H9 (cell line): ENCODE results near the gene MARCHF9. TPM values are rescaled to one million over a fixed set of nuclear protein-coding genes. Genes with fewer than 3 reads are reported as not detected.

ENCODE experiments used
- DNase-seq: peaks from one replicate; pipeline ENCODE4 v3.0.0-alpha.2; 2017
- H2AFZ ChIP-seq: one replicate; pipeline ENCODE4 v1.6.1; 2013; ENCODE audit warnings: mild to moderate bottlenecking, low read length, control low read depth, moderate library complexity
- H2AK5ac ChIP-seq: 2 replicates; pipeline ENCODE4 v1.6.1; 2013; ENCODE audit warnings: low read length, control low read depth, mixed read lengths; ENCODE audit not compliant: insufficient read length
- H2BK120ac ChIP-seq: one replicate; pipeline ENCODE4 v1.6.1; 2013; ENCODE audit warnings: low read depth, mild to moderate bottlenecking, low read length, control low read depth, inconsistent platforms; ENCODE audit not compliant: poor library complexity, severe bottlenecking
- H2BK12ac ChIP-seq: 2 replicates; pipeline ENCODE4 v1.6.1; 2013; ENCODE audit warnings: low read length, control low read depth, mixed read lengths, low read depth; ENCODE audit not compliant: insufficient read length
- H2BK15ac ChIP-seq: 2 replicates; pipeline ENCODE4 v1.6.1; 2013; ENCODE audit warnings: low read depth, low read length, control low read depth
- H2BK20ac ChIP-seq: one replicate; pipeline ENCODE4 v1.6.1; 2013; ENCODE audit warnings: low read depth, mild to moderate bottlenecking, low read length, control low read depth, inconsistent platforms; ENCODE audit not compliant: poor library complexity, severe bottlenecking
- H2BK5ac ChIP-seq: 2 replicates; pipeline ENCODE4 v1.6.1; 2013; ENCODE audit warnings: low read length, control low read depth, mixed read lengths; ENCODE audit not compliant: insufficient read length
- H3K14ac ChIP-seq: 2 replicates; pipeline ENCODE4 v1.6.1; 2013; ENCODE audit warnings: low read length, control low read depth; ENCODE audit not compliant: insufficient read depth
- H3K18ac ChIP-seq: 2 replicates; pipeline ENCODE4 v1.6.1; 2013; ENCODE audit warnings: low read depth, mild to moderate bottlenecking, mixed read lengths, low read length, control low read depth; ENCODE audit not compliant: insufficient read length
- H3K23ac ChIP-seq: 2 replicates; pipeline ENCODE4 v1.6.1; 2013; ENCODE audit warnings: low read length, control low read depth, mixed read lengths, low read depth; ENCODE audit not compliant: insufficient read length
- H3K23me2 ChIP-seq: 2 replicates; pipeline ENCODE4 v1.6.1; 2013; ENCODE audit warnings: low read depth, mild to moderate bottlenecking, mixed read lengths, low read length, control low read depth; ENCODE audit not compliant: insufficient read length, poor library complexity, severe bottlenecking
- H3K27ac ChIP-seq: 2 replicates; pipeline ENCODE4 v1.5.1; 2013; ENCODE audit warnings: low read length, control low read depth, mixed read lengths, low read depth; ENCODE audit not compliant: insufficient read length
- H3K27me3 ChIP-seq: 2 replicates; pipeline ENCODE4 v1.6.1; 2013; ENCODE audit warnings: low read length, control low read depth, inconsistent platforms; ENCODE audit not compliant: insufficient read depth
- H3K4ac ChIP-seq: 2 replicates; pipeline ENCODE4 v1.6.1; 2013; ENCODE audit warnings: low read depth, mild to moderate bottlenecking, control low read depth, inconsistent platforms, low read length, moderate library complexity
- H3K4me1 ChIP-seq: 2 replicates; pipeline ENCODE4 v1.6.1; 2013; ENCODE audit warnings: low read length, control low read depth, inconsistent platforms; ENCODE audit not compliant: insufficient read depth
- H3K4me2 ChIP-seq: 2 replicates; pipeline ENCODE4 v1.6.1; 2013; ENCODE audit warnings: low read length, control low read depth, mixed read lengths; ENCODE audit not compliant: insufficient read length, insufficient read depth
- H3K56ac ChIP-seq: 2 replicates; pipeline ENCODE4 v1.6.1; 2013; ENCODE audit warnings: low read depth, mild to moderate bottlenecking, mixed read lengths, low read length, control low read depth; ENCODE audit not compliant: insufficient read length
- H3K79me1 ChIP-seq: 2 replicates; pipeline ENCODE4 v1.6.1; 2013; ENCODE audit warnings: low read depth, mild to moderate bottlenecking, moderate library complexity, low read length, control low read depth, inconsistent platforms; ENCODE audit not compliant: insufficient read depth, poor library complexity, severe bottlenecking
- H3K79me2 ChIP-seq: 2 replicates; pipeline ENCODE4 v1.6.1; 2013; ENCODE audit warnings: low read length, control low read depth, inconsistent platforms; ENCODE audit not compliant: insufficient read depth
- H3K9ac ChIP-seq: 2 replicates; pipeline ENCODE4 v1.6.1; 2013; ENCODE audit warnings: low read length, control low read depth, mixed read lengths; ENCODE audit not compliant: insufficient read length; ENCODE audit errors: extremely low read depth
- H3K9me3 ChIP-seq: one replicate; pipeline ENCODE4 v1.6.1; 2013; ENCODE audit warnings: low read depth, low read length, inconsistent platforms; ENCODE audit not compliant: control insufficient read depth
- H3T11ph ChIP-seq: one replicate; pipeline ENCODE4 v1.6.1; 2013; ENCODE audit warnings: mild to moderate bottlenecking, low read length, control low read depth, inconsistent platforms
- H4K20me1 ChIP-seq: one replicate; pipeline ENCODE4 v1.6.1; 2013; ENCODE audit not compliant: control insufficient read depth, insufficient read length, insufficient read depth
- H4K5ac ChIP-seq: 2 replicates; pipeline ENCODE4 v1.6.1; 2013; ENCODE audit warnings: low read depth, mild to moderate bottlenecking, mixed read lengths, low read length, control low read depth; ENCODE audit not compliant: insufficient read length
- H4K8ac ChIP-seq: replicated peaks from 2 replicates; pipeline ENCODE4 v1.6.1; 2013; ENCODE audit warnings: low read length, control low read depth, mixed read lengths, low read depth; ENCODE audit not compliant: insufficient read length
- H4K91ac ChIP-seq: 2 replicates; pipeline ENCODE4 v1.6.1; 2013; ENCODE audit warnings: low read depth, mild to moderate bottlenecking, moderate library complexity, mixed read lengths, low read length, control low read depth; ENCODE audit not compliant: insufficient read length
- H3K27ac Mint-ChIP-seq, 3 experiments: 2 replicates in 2 of 3; 3 replicates in 1 of 3; pipeline ENCODE4 v1.8.0; 2020 to 2021; ENCODE audit warnings: mixed read lengths in 3 of 3, mild to moderate bottlenecking in 1 of 3, moderate library complexity in 1 of 3
- H3K27me3 Mint-ChIP-seq: 2 replicates; pipeline ENCODE4 v1.8.0; 2021; ENCODE audit warnings: low read depth, mild to moderate bottlenecking, moderate library complexity, mixed read lengths
- H3K36me3 Mint-ChIP-seq, 3 experiments: 2 replicates in 2 of 3; 3 replicates in 1 of 3; pipeline ENCODE4 v1.8.0; 2020 to 2021; ENCODE audit warnings: low read depth in 3 of 3, mixed read lengths in 3 of 3; ENCODE audit not compliant: insufficient read depth in 1 of 3
- H3K4me1 Mint-ChIP-seq, 2 experiments: 2 replicates each; pipeline ENCODE4 v1.8.0; 2020; ENCODE audit warnings: mixed read lengths in 2 of 2
- H3K4me3 Mint-ChIP-seq, 2 experiments: 2 replicates in 1 of 2; 3 replicates in 1 of 2; pipeline ENCODE4 v1.8.0; 2020 to 2021; ENCODE audit warnings: mild to moderate bottlenecking in 2 of 2, mixed read lengths in 2 of 2, moderate library complexity in 1 of 2
- H3K9me3 Mint-ChIP-seq, 2 experiments: 2 replicates in 1 of 2; 3 replicates in 1 of 2; pipeline ENCODE4 v1.8.0; 2020; ENCODE audit warnings: mild to moderate bottlenecking in 2 of 2, mixed read lengths in 2 of 2, moderate library complexity in 1 of 2
- CTCF ChIP-seq: fragments of 200-600 bp; sonication (generic); conservative IDR thresholded peaks from 3 replicates; pipeline ENCODE4 v1.8.0; 2021; ENCODE audit warnings: antibody characterized with exemption, mild to moderate bottlenecking
- WGBS: extraction: QIAGEN DNeasy Blood & Tissue Kit; methylation state at CpG from one replicate; pipeline ENCODE4 v1.1.7; 2013; ENCODE audit warnings: missing lambda C conversion rate, low lambda C conversion rate, mixed read lengths; ENCODE audit not compliant: insufficient read length; ENCODE audit errors: extremely low coverage; 5-methylcytosine and 5-hydroxymethylcytosine counted together
- total RNA-seq: library from RNA; stranded (reverse); gene quantifications from 2 replicates; pipeline ENCODE4 v1.2.1, GENCODE V29; 2021

MARCHF9 gene
- total RNA-seq, 1 experiment from 2014 or later, result 20.5 TPM

- Histone ChIP-seq H3K14ac (no peak overlapping the region), H3K27me3 (peaks cover 38% of the 10 kb centered on the region), H2BK15ac (no peak overlapping the region), H2BK20ac (no peak overlapping the region), H3K23me2 (peaks cover 14% of the 10 kb centered on the region), H2BK5ac (no peak overlapping the region), H2AFZ (no peak overlapping the region), H3K4me2 (no peak overlapping the region), H3K56ac (no peak overlapping the region), H3K79me2 (no peaks in the 10 kb centered on the region), H3K9me3 (no peaks in the 10 kb centered on the region), H2BK120ac (no peak overlapping the region), H4K20me1 (peaks cover 2% of the 10 kb centered on the region), H3K4me1 (no peaks in the 10 kb centered on the region; the same call in 1 of the 2 replicates), H3T11ph (no peak overlapping the region), H3K79me1 (no peaks in the 10 kb centered on the region), H3K27ac (no peak overlapping the region), H3K4ac (no peak overlapping the region), H3K18ac (no peak overlapping the region), H4K8ac (no peak overlapping the region), H4K5ac (no peak overlapping the region), H3K23ac (no peak overlapping the region), H4K91ac (no peak overlapping the region), H3K9ac (no peak overlapping the region), H2BK12ac (no peak overlapping the region), H2AK5ac (no peak overlapping the region)
- Mint-ChIP-seq H3K9me3 (no peaks in the 10 kb centered on the region; a peak in 1 of 5 replicates), H3K27me3 (peaks cover 97% of the 10 kb centered on the region), H3K4me3 (no peak overlapping the region), H3K36me3 (peaks cover 0 to 2% (median 0%) of the 10 kb centered on the region in 3 experiments; a peak in 1 of 7 replicates), H3K4me1 (peaks cover 11 to 23% of the 10 kb centered on the region in 2 experiments), H3K27ac (peak overlapping the region in 1 of 3 experiments; percentile 48; a peak in 1 of 7 replicates)
- TF ChIP-seq CTCF, result no peak
- no peak for DNase-seq
- no CpG with 5 or more reads among the region's 13 CpGs for WGBS
Measured at GRCh38 chr12:57730336-57731067, 24.4 kb upstream of the MARCHF9 start.
